ENCODE results near the gene CD81.
"Not testable (repeated sequence)": the region's sequence is repeated elsewhere in the genome, so short reads cannot be mapped to it uniquely, and the experiment has no call there.

CD81 gene

GRCh38 chr11:2376751-2377451 lies at the start of gene CD81:
CD81 (plus strand) TSS chr11:2377310; CDS start chr11:2377550, 240 bp downstream.
- peak in 3 of 4 experiments; percentile 46 to 57 (median 52) for DNase-seq (ENCODE audit: low read depth in 4 of 4, low spot score in 1 of 4)

- no peak for DNase-seq (ENCODE audit: low read depth in 4 of 4, low spot score in 1 of 4)
Measured at GRCh38 chr11:2328021-2328420, 49.1 kb upstream of the CD81 start.

- no peak for DNase-seq (ENCODE audit: low read depth in 4 of 4, low spot score in 1 of 4)
Measured at GRCh38 chr11:2328656-2329354, 48.3 kb upstream of the CD81 start.

GRCh38 chr11:2329551-2329950 lies 47.6 kb upstream of the CD81 start:
- DNase-seq (ENCODE audit: low read depth in 4 of 4, low spot score in 1 of 4) = no peak

GRCh38 chr11:2330696-2331095 lies 46.4 kb upstream of the CD81 start:
- DNase-seq (ENCODE audit: low read depth in 4 of 4, low spot score in 1 of 4) = no peak

GRCh38 chr11:2331404-2331803 lies 45.7 kb upstream of the CD81 start:
- no peak for DNase-seq (ENCODE audit: low read depth in 4 of 4, low spot score in 1 of 4)

GRCh38 chr11:2332569-2332968 lies 44.5 kb upstream of the CD81 start:
- DNase-seq (ENCODE audit: low read depth in 4 of 4, low spot score in 1 of 4) = not testable (repeated sequence)

- not testable (repeated sequence) for DNase-seq (ENCODE audit: low read depth in 4 of 4, low spot score in 1 of 4)
Measured at GRCh38 chr11:2333486-2334205, 43.5 kb upstream of the CD81 start.

GRCh38 chr11:2335286-2335685 lies 41.8 kb upstream of the CD81 start:
- not testable (repeated sequence) for DNase-seq (ENCODE audit: low read depth in 4 of 4, low spot score in 1 of 4)

- not testable (repeated sequence) for DNase-seq (ENCODE audit: low read depth in 4 of 4, low spot score in 1 of 4)
Measured at GRCh38 chr11:2338760-2339159, 38.4 kb upstream of the CD81 start.

GRCh38 chr11:2342557-2342956 lies 34.6 kb upstream of the CD81 start:
- DNase-seq (ENCODE audit: low read depth in 4 of 4, low spot score in 1 of 4) = no peak

- DNase-seq (ENCODE audit: low read depth in 4 of 4, low spot score in 1 of 4) = no peak
Measured at GRCh38 chr11:2342981-2343380, 34.1 kb upstream of the CD81 start.

GRCh38 chr11:2343502-2343901 lies 33.6 kb upstream of the CD81 start:
- no peak for DNase-seq (ENCODE audit: low read depth in 4 of 4, low spot score in 1 of 4)

GRCh38 chr11:2345050-2345449 lies 32.1 kb upstream of the CD81 start:
- DNase-seq (ENCODE audit: low read depth in 4 of 4, low spot score in 1 of 4) = no peak

- DNase-seq (ENCODE audit: low read depth in 4 of 4, low spot score in 1 of 4) = no peak
Measured at GRCh38 chr11:2346014-2346413, 31.1 kb upstream of the CD81 start.

- no peak for DNase-seq (ENCODE audit: low read depth in 4 of 4, low spot score in 1 of 4)
Measured at GRCh38 chr11:2346586-2347307, 30.4 kb upstream of the CD81 start.

- DNase-seq (ENCODE audit: low read depth in 4 of 4, low spot score in 1 of 4) = no peak
Measured at GRCh38 chr11:2347308-2347830, 29.7 kb upstream of the CD81 start.

GRCh38 chr11:2348986-2349385 lies 28.1 kb upstream of the CD81 start:
- DNase-seq (ENCODE audit: low read depth in 4 of 4, low spot score in 1 of 4) = no peak

- no peak for DNase-seq (ENCODE audit: low read depth in 4 of 4, low spot score in 1 of 4)
Measured at GRCh38 chr11:2351701-2352100, 25.4 kb upstream of the CD81 start.

GRCh38 chr11:2352420-2352819 lies 24.7 kb upstream of the CD81 start:
- no peak for DNase-seq (ENCODE audit: low read depth in 4 of 4, low spot score in 1 of 4)

- DNase-seq (ENCODE audit: low read depth in 4 of 4, low spot score in 1 of 4) = no peak
Measured at GRCh38 chr11:2355000-2355644, 22.0 kb upstream of the CD81 start.

Data from stimulated activated CD4-positive, alpha-beta T cell treated with anti-CD3 and anti-CD28 coated beads, Interleukin-1b, Interleukin-23, amount 100 ng/mL, for 24 hours (primary cell).